ENCODE results near the gene PPP1R26.

PPP1R26 gene

DNA sequence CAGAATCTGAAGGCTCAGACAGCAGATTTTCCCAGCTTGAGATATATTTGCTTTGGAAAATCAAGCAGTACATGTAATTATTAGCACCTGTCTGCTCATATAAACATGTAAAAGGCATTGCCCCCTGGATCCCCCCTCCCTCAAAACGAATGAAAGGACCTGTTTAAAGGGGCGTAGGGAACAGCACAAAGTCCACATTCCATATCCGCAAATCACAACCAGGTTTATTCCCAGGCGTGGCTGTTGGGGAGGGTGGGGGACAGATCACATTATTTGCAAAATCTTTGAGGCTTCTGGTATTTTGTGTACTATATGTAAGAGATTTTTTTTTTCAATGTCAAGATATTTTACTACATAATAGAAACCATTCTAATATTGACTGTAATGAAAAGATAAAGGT, 12.2 kb downstream of the PPP1R26 start:
- Histone ChIP-seq H3K36me3 (ENCODE audit: control insufficient read depth in 2 of 2, insufficient read depth in 1 of 2, low read length in 2 of 2) (peaks cover 0 to 23% of the 10 kb centered on the region in 2 experiments; a peak in 1 of 3 replicates), H3K4me3 (ENCODE audit: low read depth, low read length) (no peak overlapping the region), H3K4me1 (ENCODE audit: control insufficient read depth, insufficient read depth, low read length) (0 out of 2 replicates have a peak, but pooled peaks cover 2% of the 10 kb centered on the region), H3K27ac (ENCODE audit: extremely low read depth, low read depth, low read length) (no peak overlapping the region), H3K9me3 (ENCODE audit: control insufficient read depth, insufficient read depth, low read depth, low read length) (no peaks in the 10 kb centered on the region)
- TF ChIP-seq ZNF791 (tag by site-specific recombination; IDR thresholded peaks at IDR 0.05) (no peak), ZNF157 (tag by site-specific recombination; IDR thresholded peaks at IDR 0.05) (no peak), ZFP37 (tag by site-specific recombination; IDR thresholded peaks at IDR 0.05) (no peak), SCRT2 (tag by site-specific recombination; IDR thresholded peaks at IDR 0.05) (no peak), ZFP69B (tag by site-specific recombination; IDR thresholded peaks at IDR 0.05) (no peak), ZNF223 (tag by site-specific recombination; IDR thresholded peaks at IDR 0.05) (no peak), TCF7L2 (IDR thresholded peaks at IDR 0.05; ENCODE audit: borderline replicate concordance, low read depth, low read length) (no peak), ZNF747 (tag by site-specific recombination; IDR thresholded peaks at IDR 0.05) (no peak), ZNF596 (tag by site-specific recombination; IDR thresholded peaks at IDR 0.05) (no peak), ZNF521 (tag by site-specific recombination; IDR thresholded peaks at IDR 0.05) (no peak)
- TF ChIP-seq, protein P1, sequence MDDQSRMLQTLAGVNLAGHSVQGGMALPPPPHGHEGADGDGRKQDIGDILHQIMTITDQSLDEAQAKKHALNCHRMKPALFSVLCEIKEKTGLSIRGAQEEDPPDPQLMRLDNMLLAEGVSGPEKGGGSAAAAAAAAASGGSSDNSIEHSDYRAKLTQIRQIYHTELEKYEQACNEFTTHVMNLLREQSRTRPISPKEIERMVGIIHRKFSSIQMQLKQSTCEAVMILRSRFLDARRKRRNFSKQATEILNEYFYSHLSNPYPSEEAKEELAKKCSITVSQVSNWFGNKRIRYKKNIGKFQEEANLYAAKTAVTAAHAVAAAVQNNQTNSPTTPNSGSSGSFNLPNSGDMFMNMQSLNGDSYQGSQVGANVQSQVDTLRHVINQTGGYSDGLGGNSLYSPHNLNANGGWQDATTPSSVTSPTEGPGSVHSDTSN (CRISPR knock-in tag; IDR thresholded peaks at IDR 0.05) = no peak
- TF ChIP-seq, protein P2, sequence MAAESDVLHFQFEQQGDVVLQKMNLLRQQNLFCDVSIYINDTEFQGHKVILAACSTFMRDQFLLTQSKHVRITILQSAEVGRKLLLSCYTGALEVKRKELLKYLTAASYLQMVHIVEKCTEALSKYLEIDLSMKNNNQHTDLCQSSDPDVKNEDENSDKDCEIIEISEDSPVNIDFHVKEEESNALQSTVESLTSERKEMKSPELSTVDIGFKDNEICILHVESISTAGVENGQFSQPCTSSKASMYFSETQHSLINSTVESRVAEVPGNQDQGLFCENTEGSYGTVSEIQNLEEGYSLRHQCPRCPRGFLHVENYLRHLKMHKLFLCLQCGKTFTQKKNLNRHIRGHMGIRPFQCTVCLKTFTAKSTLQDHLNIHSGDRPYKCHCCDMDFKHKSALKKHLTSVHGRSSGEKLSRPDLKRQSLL (tag by site-specific recombination; IDR thresholded peaks at IDR 0.05) = no peak
- TF ChIP-seq, protein P3, sequence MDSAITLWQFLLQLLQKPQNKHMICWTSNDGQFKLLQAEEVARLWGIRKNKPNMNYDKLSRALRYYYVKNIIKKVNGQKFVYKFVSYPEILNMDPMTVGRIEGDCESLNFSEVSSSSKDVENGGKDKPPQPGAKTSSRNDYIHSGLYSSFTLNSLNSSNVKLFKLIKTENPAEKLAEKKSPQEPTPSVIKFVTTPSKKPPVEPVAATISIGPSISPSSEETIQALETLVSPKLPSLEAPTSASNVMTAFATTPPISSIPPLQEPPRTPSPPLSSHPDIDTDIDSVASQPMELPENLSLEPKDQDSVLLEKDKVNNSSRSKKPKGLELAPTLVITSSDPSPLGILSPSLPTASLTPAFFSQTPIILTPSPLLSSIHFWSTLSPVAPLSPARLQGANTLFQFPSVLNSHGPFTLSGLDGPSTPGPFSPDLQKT (IDR thresholded peaks at IDR 0.05; ENCODE audit: borderline replicate concordance, low read depth, low read length) = no peak
- TF ChIP-seq, protein P4, sequence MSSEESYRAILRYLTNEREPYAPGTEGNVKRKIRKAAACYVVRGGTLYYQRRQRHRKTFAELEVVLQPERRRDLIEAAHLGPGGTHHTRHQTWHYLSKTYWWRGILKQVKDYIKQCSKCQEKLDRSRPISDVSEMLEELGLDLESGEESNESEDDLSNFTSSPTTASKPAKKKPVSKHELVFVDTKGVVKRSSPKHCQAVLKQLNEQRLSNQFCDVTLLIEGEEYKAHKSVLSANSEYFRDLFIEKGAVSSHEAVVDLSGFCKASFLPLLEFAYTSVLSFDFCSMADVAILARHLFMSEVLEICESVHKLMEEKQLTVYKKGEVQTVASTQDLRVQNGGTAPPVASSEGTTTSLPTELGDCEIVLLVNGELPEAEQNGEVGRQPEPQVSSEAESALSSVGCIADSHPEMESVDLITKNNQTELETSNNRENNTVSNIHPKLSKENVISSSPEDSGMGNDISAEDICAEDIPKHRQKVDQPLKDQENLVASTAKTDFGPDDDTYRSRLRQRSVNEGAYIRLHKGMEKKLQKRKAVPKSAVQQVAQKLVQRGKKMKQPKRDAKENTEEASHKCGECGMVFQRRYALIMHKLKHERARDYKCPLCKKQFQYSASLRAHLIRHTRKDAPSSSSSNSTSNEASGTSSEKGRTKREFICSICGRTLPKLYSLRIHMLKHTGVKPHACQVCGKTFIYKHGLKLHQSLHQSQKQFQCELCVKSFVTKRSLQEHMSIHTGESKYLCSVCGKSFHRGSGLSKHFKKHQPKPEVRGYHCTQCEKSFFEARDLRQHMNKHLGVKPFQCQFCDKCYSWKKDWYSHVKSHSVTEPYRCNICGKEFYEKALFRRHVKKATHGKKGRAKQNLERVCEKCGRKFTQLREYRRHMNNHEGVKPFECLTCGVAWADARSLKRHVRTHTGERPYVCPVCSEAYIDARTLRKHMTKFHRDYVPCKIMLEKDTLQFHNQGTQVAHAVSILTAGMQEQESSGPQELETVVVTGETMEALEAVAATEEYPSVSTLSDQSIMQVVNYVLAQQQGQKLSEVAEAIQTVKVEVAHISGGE (tag by site-specific recombination; conservative IDR thresholded peaks at IDR 0.05; ENCODE audit: low read depth) = no peak
- TF ChIP-seq, protein P5, sequence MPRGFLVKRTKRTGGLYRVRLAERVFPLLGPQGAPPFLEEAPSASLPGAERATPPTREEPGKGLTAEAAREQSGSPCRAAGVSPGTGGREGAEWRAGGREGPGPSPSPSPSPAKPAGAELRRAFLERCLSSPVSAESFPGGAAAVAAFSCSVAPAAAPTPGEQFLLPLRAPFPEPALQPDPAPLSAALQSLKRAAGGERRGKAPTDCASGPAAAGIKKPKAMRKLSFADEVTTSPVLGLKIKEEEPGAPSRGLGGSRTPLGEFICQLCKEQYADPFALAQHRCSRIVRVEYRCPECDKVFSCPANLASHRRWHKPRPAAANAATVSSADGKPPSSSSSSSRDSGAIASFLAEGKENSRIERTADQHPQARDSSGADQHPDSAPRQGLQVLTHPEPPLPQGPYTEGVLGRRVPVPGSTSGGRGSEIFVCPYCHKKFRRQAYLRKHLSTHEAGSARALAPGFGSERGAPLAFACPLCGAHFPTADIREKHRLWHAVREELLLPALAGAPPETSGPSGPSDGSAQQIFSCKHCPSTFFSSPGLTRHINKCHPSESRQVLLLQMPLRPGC (tag by site-specific recombination; IDR thresholded peaks at IDR 0.05) = no peak
- POLR2A ChIA-PET = interaction anchor here (0.7 kb wide), 2 partner anchors 398 to 862 kb away, joined by 3 to 7 read pairs; no protein-coding TSS in a partner anchor
- CTCF ChIA-PET = interaction anchor here (0.6 to 0.7 kb wide), 3 partner anchors 15 to 31 kb away, joined by 3 to 4 read pairs (median 3); no protein-coding TSS in a partner anchor

Data from HEK293 (cell line).